ENCODE results near the gene SYDE2. TPM values are rescaled to one million over a fixed set of nuclear protein-coding genes. Genes with fewer than 3 reads are reported as not detected.

SYDE2 gene
- total and polyA plus RNA-seq, 9 of the 15 experiments (the other 6 are each of a cell fraction or from before 2014, with no cell fraction given) = 0.39 to 8.7 (median 4.5) TPM

DNA sequence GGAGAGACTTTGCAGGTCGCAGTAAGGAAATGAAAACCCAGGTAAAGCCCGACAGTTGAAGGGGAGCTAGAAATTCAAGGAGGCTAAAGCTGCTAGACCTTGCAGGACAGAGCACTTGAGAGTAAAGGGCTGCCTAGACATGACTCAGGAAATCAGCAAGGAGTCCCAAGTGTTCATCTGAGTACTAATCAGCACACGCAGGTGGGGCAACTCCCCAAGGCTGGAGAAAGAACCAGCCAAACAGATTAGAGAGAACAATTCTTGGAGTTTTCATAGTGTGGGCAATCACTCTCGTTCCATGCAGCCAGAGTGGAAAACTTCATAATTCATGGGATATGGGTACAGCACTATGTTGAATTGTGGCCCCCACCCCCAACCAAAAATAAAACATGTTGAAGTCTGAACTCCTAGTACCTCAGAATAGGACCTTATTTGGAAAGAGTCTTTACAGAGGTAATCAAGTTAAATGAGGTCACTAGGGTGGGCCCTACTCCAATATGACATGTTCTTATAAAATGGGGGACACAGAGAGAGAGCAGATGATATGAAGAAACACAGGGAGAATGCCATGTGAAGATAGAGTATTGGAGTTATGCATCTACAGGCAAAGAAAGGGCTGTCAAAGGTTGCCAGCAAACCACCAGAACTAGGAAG is 28.0 kb downstream of the SYDE2 start (continued):
- TF ChIP-seq, protein P1, sequence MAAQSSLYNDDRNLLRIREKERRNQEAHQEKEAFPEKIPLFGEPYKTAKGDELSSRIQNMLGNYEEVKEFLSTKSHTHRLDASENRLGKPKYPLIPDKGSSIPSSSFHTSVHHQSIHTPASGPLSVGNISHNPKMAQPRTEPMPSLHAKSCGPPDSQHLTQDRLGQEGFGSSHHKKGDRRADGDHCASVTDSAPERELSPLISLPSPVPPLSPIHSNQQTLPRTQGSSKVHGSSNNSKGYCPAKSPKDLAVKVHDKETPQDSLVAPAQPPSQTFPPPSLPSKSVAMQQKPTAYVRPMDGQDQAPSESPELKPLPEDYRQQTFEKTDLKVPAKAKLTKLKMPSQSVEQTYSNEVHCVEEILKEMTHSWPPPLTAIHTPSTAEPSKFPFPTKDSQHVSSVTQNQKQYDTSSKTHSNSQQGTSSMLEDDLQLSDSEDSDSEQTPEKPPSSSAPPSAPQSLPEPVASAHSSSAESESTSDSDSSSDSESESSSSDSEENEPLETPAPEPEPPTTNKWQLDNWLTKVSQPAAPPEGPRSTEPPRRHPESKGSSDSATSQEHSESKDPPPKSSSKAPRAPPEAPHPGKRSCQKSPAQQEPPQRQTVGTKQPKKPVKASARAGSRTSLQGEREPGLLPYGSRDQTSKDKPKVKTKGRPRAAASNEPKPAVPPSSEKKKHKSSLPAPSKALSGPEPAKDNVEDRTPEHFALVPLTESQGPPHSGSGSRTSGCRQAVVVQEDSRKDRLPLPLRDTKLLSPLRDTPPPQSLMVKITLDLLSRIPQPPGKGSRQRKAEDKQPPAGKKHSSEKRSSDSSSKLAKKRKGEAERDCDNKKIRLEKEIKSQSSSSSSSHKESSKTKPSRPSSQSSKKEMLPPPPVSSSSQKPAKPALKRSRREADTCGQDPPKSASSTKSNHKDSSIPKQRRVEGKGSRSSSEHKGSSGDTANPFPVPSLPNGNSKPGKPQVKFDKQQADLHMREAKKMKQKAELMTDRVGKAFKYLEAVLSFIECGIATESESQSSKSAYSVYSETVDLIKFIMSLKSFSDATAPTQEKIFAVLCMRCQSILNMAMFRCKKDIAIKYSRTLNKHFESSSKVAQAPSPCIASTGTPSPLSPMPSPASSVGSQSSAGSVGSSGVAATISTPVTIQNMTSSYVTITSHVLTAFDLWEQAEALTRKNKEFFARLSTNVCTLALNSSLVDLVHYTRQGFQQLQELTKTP (IDR thresholded peaks at IDR 0.05; ENCODE audit: low read depth in 1 of 2, partially characterized antibody in 2 of 2) = no peak
- TF ChIP-seq CEBPG (CRISPR knock-in tag; IDR thresholded peaks at IDR 0.05) (no peak), CEBPG (tag; conservative IDR thresholded peaks at IDR 0.05 in 1 of 2, IDR thresholded peaks at IDR 0.05 in 1 of 2) (no peak), POLR2AphosphoS5 (IDR thresholded peaks at IDR 0.05; ENCODE audit: control insufficient read depth, insufficient read depth, low read depth, low read length) (peak; percentile 75; the same call in 1 of the 2 replicates), ZNF23 (CRISPR knock-in tag; IDR thresholded peaks at IDR 0.05) (no peak), NFIC (IDR thresholded peaks at IDR 0.05) (0 out of 2 replicates have a peak, but pooled peaks have one; percentile 25), ADNP (tag; IDR thresholded peaks at IDR 0.05) (no peak), HDGF (IDR thresholded peaks at IDR 0.05) (no peak), NCOR1 (IDR thresholded peaks at IDR 0.05) (peak; percentile 73), KDM1A (IDR thresholded peaks at IDR 0.05) (peak in 1 of 2 experiments; percentile 15; a peak in 1 of 4 replicates), NFE2 (IDR thresholded peaks at IDR 0.05; ENCODE audit: low read depth) (peak; percentile 92), MIER1 (IDR thresholded peaks at IDR 0.05; ENCODE audit: low read depth) (no peak), TAF7 (tag; IDR thresholded peaks at IDR 0.05) (no peak), ZNF76 (CRISPR knock-in tag; IDR thresholded peaks at IDR 0.05; ENCODE audit: borderline replicate concordance) (no peak)
- TF ChIP-seq, protein P2, sequence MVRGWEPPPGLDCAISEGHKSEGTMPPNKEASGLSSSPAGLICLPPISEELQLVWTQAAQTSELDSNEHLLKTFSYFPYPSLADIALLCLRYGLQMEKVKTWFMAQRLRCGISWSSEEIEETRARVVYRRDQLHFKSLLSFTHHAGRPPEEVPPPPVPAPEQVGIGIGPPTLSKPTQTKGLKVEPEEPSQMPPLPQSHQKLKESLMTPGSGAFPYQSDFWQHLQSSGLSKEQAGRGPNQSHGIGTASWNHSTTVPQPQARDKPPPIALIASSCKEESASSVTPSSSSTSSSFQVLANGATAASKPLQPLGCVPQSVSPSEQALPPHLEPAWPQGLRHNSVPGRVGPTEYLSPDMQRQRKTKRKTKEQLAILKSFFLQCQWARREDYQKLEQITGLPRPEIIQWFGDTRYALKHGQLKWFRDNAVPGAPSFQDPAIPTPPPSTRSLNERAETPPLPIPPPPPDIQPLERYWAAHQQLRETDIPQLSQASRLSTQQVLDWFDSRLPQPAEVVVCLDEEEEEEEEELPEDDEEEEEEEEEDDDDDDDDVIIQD (CRISPR knock-in tag; IDR thresholded peaks at IDR 0.05) = no peak
- TF ChIP-seq, protein P3, sequence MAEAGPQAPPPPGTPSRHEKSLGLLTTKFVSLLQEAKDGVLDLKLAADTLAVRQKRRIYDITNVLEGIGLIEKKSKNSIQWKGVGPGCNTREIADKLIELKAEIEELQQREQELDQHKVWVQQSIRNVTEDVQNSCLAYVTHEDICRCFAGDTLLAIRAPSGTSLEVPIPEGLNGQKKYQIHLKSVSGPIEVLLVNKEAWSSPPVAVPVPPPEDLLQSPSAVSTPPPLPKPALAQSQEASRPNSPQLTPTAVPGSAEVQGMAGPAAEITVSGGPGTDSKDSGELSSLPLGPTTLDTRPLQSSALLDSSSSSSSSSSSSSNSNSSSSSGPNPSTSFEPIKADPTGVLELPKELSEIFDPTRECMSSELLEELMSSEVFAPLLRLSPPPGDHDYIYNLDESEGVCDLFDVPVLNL (CRISPR knock-in tag; IDR thresholded peaks at IDR 0.05; ENCODE audit: low read depth) = no peak
- TF ChIP-seq, protein P4, sequence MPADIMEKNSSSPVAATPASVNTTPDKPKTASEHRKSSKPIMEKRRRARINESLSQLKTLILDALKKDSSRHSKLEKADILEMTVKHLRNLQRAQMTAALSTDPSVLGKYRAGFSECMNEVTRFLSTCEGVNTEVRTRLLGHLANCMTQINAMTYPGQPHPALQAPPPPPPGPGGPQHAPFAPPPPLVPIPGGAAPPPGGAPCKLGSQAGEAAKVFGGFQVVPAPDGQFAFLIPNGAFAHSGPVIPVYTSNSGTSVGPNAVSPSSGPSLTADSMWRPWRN (IDR thresholded peaks at IDR 0.05; ENCODE audit: low read depth) = no peak
- TF ChIP-seq, protein P5, sequence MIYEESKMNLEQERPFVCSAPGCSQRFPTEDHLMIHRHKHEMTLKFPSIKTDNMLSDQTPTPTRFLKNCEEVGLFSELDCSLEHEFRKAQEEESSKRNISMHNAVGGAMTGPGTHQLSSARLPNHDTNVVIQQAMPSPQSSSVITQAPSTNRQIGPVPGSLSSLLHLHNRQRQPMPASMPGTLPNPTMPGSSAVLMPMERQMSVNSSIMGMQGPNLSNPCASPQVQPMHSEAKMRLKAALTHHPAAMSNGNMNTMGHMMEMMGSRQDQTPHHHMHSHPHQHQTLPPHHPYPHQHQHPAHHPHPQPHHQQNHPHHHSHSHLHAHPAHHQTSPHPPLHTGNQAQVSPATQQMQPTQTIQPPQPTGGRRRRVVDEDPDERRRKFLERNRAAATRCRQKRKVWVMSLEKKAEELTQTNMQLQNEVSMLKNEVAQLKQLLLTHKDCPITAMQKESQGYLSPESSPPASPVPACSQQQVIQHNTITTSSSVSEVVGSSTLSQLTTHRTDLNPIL (CRISPR knock-in tag; IDR thresholded peaks at IDR 0.05) = no peak
